Neural cell (in vitro differentiated cells): ENCODE measurements around the gene PACS1. TPM values are rescaled to one million over a fixed set of nuclear protein-coding genes. Genes with fewer than 3 reads are reported as not detected.
A peak's percentile ranks its signal among the peaks of the same experiment; 100 is the strongest.

ENCODE experiments used
- H2AFZ ChIP-seq: fragments of 200-600, 300-800 bp; sonication (generic), shearing (Covaris generic); 2 replicates; pipeline ENCODE4 v1.6.0; 2014; ENCODE audit warnings: low read depth, mild to moderate bottlenecking, antibody characterized with exemption, low read length, moderate library complexity
- H3F3A ChIP-seq: fragments of 200-600 bp; shearing (Covaris generic); 2 replicates; pipeline ENCODE4 v1.6.1; 2016; ENCODE audit warnings: mild to moderate bottlenecking, moderate library complexity, mixed read lengths, antibody characterized with exemption, low read length; ENCODE audit not compliant: insufficient read depth, poor library complexity, severe bottlenecking
- H3K27ac ChIP-seq: fragments of 200-600, 300-800 bp; sonication (generic), shearing (Covaris generic); 2 replicates; pipeline ENCODE4 v1.5.1; 2014; ENCODE audit warnings: mild to moderate bottlenecking, low read length, moderate library complexity
- H3K27me3 ChIP-seq: fragments of 300-800, 200-600 bp; sonication (generic), shearing (Covaris generic); 2 replicates; pipeline ENCODE4 v1.6.0; 2014; ENCODE audit warnings: mild to moderate bottlenecking, low read depth, low read length, moderate library complexity; ENCODE audit not compliant: insufficient read depth
- H3K36me3 ChIP-seq: fragments of 300-800, 200-600 bp; sonication (generic), shearing (Covaris generic); 2 replicates; pipeline ENCODE4 v1.5.1; 2014; ENCODE audit warnings: mild to moderate bottlenecking, antibody characterized with exemption, low read length, moderate library complexity; ENCODE audit not compliant: insufficient read depth
- H3K4me2 ChIP-seq: fragments of 300-800, 200-600 bp; sonication (generic), shearing (Covaris generic); 2 replicates; pipeline ENCODE4 v1.6.0; 2014; ENCODE audit warnings: mild to moderate bottlenecking, low read length
- H3K4me3 ChIP-seq: fragments of 300-800, 200-600 bp; sonication (generic), shearing (Covaris generic); 2 replicates; pipeline ENCODE4 v1.5.1; 2014; ENCODE audit warnings: mild to moderate bottlenecking, low read length, moderate library complexity
- H3K79me2 ChIP-seq: fragments of 200-600 bp; shearing (Covaris generic); replicated peaks from 2 replicates; pipeline ENCODE4 v1.6.0; 2014; ENCODE audit warnings: mild to moderate bottlenecking, low read length, moderate library complexity; ENCODE audit not compliant: insufficient read depth
- H3K9ac ChIP-seq: fragments of 300-800, 200-600 bp; sonication (generic), shearing (Covaris generic); 2 replicates; pipeline ENCODE4 v1.6.1; 2016; ENCODE audit warnings: mild to moderate bottlenecking, low read length, mixed read lengths
- H3K9me2 ChIP-seq: fragments of 200-600 bp; shearing (Covaris generic); 2 replicates; pipeline ENCODE4 v1.6.1; 2016; ENCODE audit warnings: mild to moderate bottlenecking, low read length, mixed read lengths; ENCODE audit not compliant: insufficient read depth
- H3K9me3 ChIP-seq: fragments of 200-600, 300-800 bp; sonication (generic), shearing (Covaris generic); 2 replicates; pipeline ENCODE4 v1.6.1; 2016; ENCODE audit warnings: mild to moderate bottlenecking, mixed run types, low read length, moderate library complexity, mixed read lengths
- H4K20me1 ChIP-seq: fragments of 200-600 bp; shearing (Covaris generic); 2 replicates; pipeline ENCODE4 v1.6.1; 2016; ENCODE audit warnings: mild to moderate bottlenecking, mixed run types; ENCODE audit not compliant: insufficient read depth
- CTCF ChIP-seq: fragments of 450-650 bp; IDR thresholded peaks from 2 replicates; pipeline ENCODE4 v1.5.1; 2014; ENCODE audit warnings: antibody characterized with exemption, mild to moderate bottlenecking, moderate library complexity; ENCODE audit not compliant: poor library complexity, severe bottlenecking
- EP300 ChIP-seq: fragments of 450-650 bp; conservative IDR thresholded peaks from 2 replicates; pipeline ENCODE4 v1.6.1; 2014; ENCODE audit warnings: antibody characterized with exemption, mild to moderate bottlenecking, moderate library complexity; ENCODE audit not compliant: poor library complexity, severe bottlenecking
- EZH2 ChIP-seq: fragments of 200-600, 300-800 bp; shearing (Covaris generic), sonication (generic); IDR thresholded peaks from 2 replicates; pipeline ENCODE4 v1.6.1; 2014; ENCODE audit warnings: antibody characterized with exemption, low read length, borderline replicate concordance, mild to moderate bottlenecking; ENCODE audit not compliant: insufficient read depth, poor library complexity, severe bottlenecking
- MXI1 ChIP-seq: fragments of 450-650 bp; conservative IDR thresholded peaks from 2 replicates; pipeline ENCODE4 v1.6.1; 2014; ENCODE audit warnings: antibody characterized with exemption, mild to moderate bottlenecking; ENCODE audit not compliant: poor library complexity, severe bottlenecking
- POLR2AphosphoS5 ChIP-seq: IDR thresholded peaks from 2 replicates; pipeline ENCODE4 v1.6.1; 2012
- RAD21 ChIP-seq: fragments of 450-650 bp; conservative IDR thresholded peaks from 2 replicates; pipeline ENCODE4 v1.6.1; 2014; ENCODE audit warnings: antibody characterized with exemption, mild to moderate bottlenecking, moderate library complexity
- REST ChIP-seq: IDR thresholded peaks from 2 replicates; pipeline ENCODE4 v1.6.1; 2012; ENCODE audit warnings: borderline replicate concordance
- SMC3 ChIP-seq: fragments of 450-650 bp; conservative IDR thresholded peaks from 2 replicates; pipeline ENCODE4 v1.6.1; 2014; ENCODE audit warnings: antibody characterized with exemption, mild to moderate bottlenecking, moderate library complexity; ENCODE audit not compliant: poor library complexity
- TAF1 ChIP-seq: IDR thresholded peaks from 2 replicates; pipeline ENCODE4 v1.6.1; 2012; ENCODE audit warnings: low read depth
- polyA minus RNA-seq: library from RNA; depleted of rRNA, polyadenylated mRNA; stranded (reverse); fragments of >200 nt; gene quantifications from 2 replicates; pipeline ENCODE4 v1.2.3, GENCODE V29; 2014
- polyA plus RNA-seq: library from polyadenylated mRNA; depleted of rRNA; stranded (reverse); fragments of >200 nt; gene quantifications from 2 replicates; pipeline ENCODE4 v1.2.3, GENCODE V29; 2014

The PACS1 gene
- polyA plus RNA-seq (12.1 and 14.4 TPM in 2 replicates), polyA minus RNA-seq (55.0 and 58.7 TPM in 2 replicates)

DNA sequence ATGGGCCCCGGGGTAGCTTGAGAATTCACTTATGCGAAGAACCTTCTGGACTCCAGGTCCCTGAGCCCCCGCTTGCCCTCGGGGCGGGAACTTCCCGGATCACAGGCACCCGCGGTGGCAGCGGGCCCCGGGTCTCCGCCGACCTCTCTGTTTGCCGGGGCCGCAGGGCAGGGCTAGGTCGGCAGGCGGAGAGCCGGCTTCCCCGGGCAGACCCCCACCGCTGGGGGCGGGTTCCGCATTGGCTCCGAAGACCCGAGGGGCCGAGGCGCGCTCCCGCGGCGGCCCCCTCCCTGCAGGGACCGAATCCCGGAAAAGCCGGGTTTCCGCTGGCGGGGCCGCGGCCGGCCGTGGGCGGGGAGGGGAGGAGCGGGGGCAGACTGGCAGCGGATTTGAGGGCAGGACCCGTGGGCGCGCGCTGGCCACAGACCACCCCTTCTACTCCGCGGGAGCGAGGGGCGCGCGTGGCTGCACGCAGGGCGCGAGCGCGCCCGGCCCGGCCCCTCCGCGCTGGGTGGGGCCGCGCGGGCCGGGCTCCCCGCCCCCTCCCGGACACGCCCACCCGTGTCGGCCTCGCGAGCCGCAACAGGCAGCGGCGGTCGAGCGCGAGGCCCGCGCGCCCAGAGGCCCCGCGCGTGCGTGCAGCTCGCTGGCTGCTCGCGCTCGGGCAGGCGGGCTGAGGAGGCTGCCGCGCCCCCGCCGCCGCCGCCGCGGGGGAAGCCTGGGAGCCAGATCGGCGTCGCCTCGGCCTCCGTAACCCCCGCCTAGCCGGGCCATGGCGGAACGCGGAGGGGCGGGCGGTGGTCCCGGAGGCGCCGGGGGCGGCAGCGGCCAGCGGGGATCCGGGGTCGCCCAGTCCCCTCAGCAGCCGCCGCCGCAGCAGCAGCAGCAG lies at the start of gene PACS1:
Gene PACS1 (plus strand): TSS at position 558 of the 889 bp plus-strand sequence. CDS start 215 bp downstream, at position 773.
- peak within 1 kb of the TSS; percentile 8 for H3K27ac ChIP-seq
- no peaks in the 10 kb centered on the region for H3K9me2 ChIP-seq
- H2AFZ ChIP-seq = no peak within 1 kb of the TSS
- no peaks in the 10 kb centered on the region for H4K20me1 ChIP-seq
- TF ChIP-seq REST (peak; percentile 8), EP300 (no peak), MXI1 (peak; percentile 52), POLR2AphosphoS5 (peak; percentile 59)
- H3K36me3 ChIP-seq = peaks cover 11% of the 10 kb centered on the region
- H3K9me3 ChIP-seq = no peaks in the 10 kb centered on the region
- H3K9ac ChIP-seq = peak within 1 kb of the TSS; percentile 75
- peaks cover 24% of the 10 kb centered on the region for H3K79me2 ChIP-seq
- peak within 1 kb of the TSS; percentile 87 for H3K4me3 ChIP-seq
- H3K27me3 ChIP-seq = no peaks in the 10 kb centered on the region
- H3F3A ChIP-seq = peaks cover 4% of the 10 kb centered on the region
- H3K4me2 ChIP-seq = peak within 1 kb of the TSS; percentile 100

GRCh38 chr11:66020618-66021357 lies 49.3 kb upstream of the PACS1 start:
- no peaks in the 10 kb centered on the region for H3K79me2 ChIP-seq
- peaks cover 8% of the 10 kb centered on the region for H3K27me3 ChIP-seq
- H3K9ac ChIP-seq = no peak overlapping the region
- no peak overlapping the region for H2AFZ ChIP-seq
- no peak overlapping the region for H3K27ac ChIP-seq
- H3K9me3 ChIP-seq = no peaks in the 10 kb centered on the region
- H3K4me3 ChIP-seq = no peak overlapping the region
- no peak overlapping the region for H3K4me2 ChIP-seq
- H3K36me3 ChIP-seq = no peaks in the 10 kb centered on the region
- H3F3A ChIP-seq = no peaks in the 10 kb centered on the region
- TF ChIP-seq EZH2 (no peak), POLR2AphosphoS5 (no peak), TAF1 (no peak), CTCF (no peak), SMC3 (no peak), RAD21 (no peak), REST (no peak), MXI1 (no peak), EP300 (no peak)
- no peaks in the 10 kb centered on the region for H3K9me2 ChIP-seq
- H4K20me1 ChIP-seq = no peaks in the 10 kb centered on the region
